ENCODE measurements around the gene MALT1.

Gene MALT1

DNA sequence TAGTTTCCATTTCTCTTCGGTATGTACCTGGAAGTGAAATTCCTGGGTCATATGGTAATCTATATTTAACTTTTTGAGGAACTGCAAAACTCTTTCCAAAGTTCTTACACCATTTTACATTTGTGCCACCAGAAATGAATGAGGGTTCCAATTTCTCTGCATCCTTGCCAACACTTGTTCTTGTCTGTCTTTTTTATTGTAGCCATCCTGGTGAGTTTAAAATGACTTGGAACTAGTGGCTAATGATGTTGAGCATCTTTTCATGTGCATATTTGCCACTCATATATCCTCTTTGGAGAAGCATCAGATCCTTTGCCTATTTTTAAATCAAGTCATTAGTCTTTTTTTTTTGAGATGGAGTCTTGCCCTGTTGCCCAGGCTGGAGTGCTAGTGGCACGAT, 59.4 kb downstream of the MALT1 start:
- no peak overlapping the region for H3K23ac ChIP-seq (ENCODE audit: low read length)
- no peak overlapping the region for H3K4ac ChIP-seq (ENCODE audit: low read depth, low read length)
- no peaks in the 10 kb centered on the region for H3K79me1 ChIP-seq (ENCODE audit: low read length)
- H3K27ac ChIP-seq (ENCODE audit: low read depth, low read length), result no peak overlapping the region
- no peak overlapping the region for H3K18ac ChIP-seq (ENCODE audit: low read length)
- no peak overlapping the region for H3K4me3 ChIP-seq (ENCODE audit: low read length)
- no peak overlapping the region for H4K8ac ChIP-seq (ENCODE audit: low read depth, low read length)
- peaks cover 2% of the 10 kb centered on the region for H3K36me3 ChIP-seq (ENCODE audit: control insufficient read depth, insufficient read depth, low read length)
- H3K9ac ChIP-seq (ENCODE audit: low read length), result no peak overlapping the region
- H2AK5ac ChIP-seq (ENCODE audit: low read length), result no peak overlapping the region
- no peak overlapping the region for H3K56ac ChIP-seq (ENCODE audit: low read length)
- H3K79me2 ChIP-seq (ENCODE audit: control insufficient read depth, insufficient read depth, low read length), result no peaks in the 10 kb centered on the region
- DNase-seq, result no peak
- H3K4me1 ChIP-seq (ENCODE audit: control insufficient read depth, low read depth, low read length), result no peaks in the 10 kb centered on the region
- H2BK15ac ChIP-seq (replicated peaks; ENCODE audit: low read depth), result no peak overlapping the region
- no peak overlapping the region for H4K5ac ChIP-seq (ENCODE audit: low read length)
- no peak overlapping the region for H3K4me2 ChIP-seq (ENCODE audit: low read length)
- no peaks in the 10 kb centered on the region for H3K27me3 ChIP-seq (ENCODE audit: insufficient read depth, low read length, poor library complexity)
- WGBS (ENCODE audit: extremely low coverage, insufficient coverage, low lambda C conversion rate), result no CpG with 5 or more reads among the region's 2 CpGs
- H2BK120ac ChIP-seq (ENCODE audit: low read depth, low read length), result no peak overlapping the region
- no peak overlapping the region for H2BK5ac ChIP-seq (ENCODE audit: low read length)

DNA sequence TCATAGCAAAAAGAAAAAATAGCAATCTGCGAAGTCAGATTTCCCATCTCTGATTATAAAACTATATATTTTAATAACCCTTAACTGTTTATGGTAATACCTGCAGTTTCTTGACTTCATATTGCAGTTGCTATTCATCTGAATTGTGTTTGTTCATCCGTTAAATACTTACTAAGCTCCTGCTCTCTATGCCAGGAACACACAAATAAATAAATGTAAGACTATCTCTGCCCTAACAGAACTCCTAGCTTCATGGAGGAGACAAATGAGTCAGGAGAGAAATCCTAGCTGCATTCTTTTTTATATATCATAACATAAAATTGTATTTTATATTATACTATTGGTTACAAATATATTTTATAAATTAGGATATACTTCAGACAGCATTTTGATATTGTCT, 61.2 kb downstream of the MALT1 start:
- Histone ChIP-seq H3K79me1 (ENCODE audit: low read length) (no peaks in the 10 kb centered on the region), H3K27me3 (ENCODE audit: insufficient read depth, low read length, poor library complexity) (no peaks in the 10 kb centered on the region), H4K5ac (ENCODE audit: low read length) (no peak overlapping the region), H3K4me3 (ENCODE audit: low read length) (no peak overlapping the region), H3K4ac (ENCODE audit: low read depth, low read length) (no peak overlapping the region), H3K27ac (ENCODE audit: low read depth, low read length) (no peak overlapping the region), H3K18ac (ENCODE audit: low read length) (no peak overlapping the region), H3K56ac (ENCODE audit: low read length) (no peak overlapping the region), H2AK5ac (ENCODE audit: low read length) (no peak overlapping the region), H3K23ac (ENCODE audit: low read length) (no peak overlapping the region), H2BK120ac (ENCODE audit: low read depth, low read length) (no peak overlapping the region), H3K4me1 (ENCODE audit: control insufficient read depth, low read depth, low read length) (no peaks in the 10 kb centered on the region), H3K79me2 (ENCODE audit: control insufficient read depth, insufficient read depth, low read length) (no peaks in the 10 kb centered on the region), H2BK15ac (replicated peaks; ENCODE audit: low read depth) (no peak overlapping the region), H3K36me3 (ENCODE audit: control insufficient read depth, insufficient read depth, low read length) (peaks cover 3% of the 10 kb centered on the region), H4K8ac (ENCODE audit: low read depth, low read length) (no peak overlapping the region), H2BK5ac (ENCODE audit: low read length) (no peak overlapping the region), H3K9ac (ENCODE audit: low read length) (no peak overlapping the region), H3K4me2 (ENCODE audit: low read length) (no peak overlapping the region)
- no CpG with 5 or more reads among the region's 2 CpGs for WGBS (ENCODE audit: extremely low coverage, insufficient coverage, low lambda C conversion rate)
- DNase-seq, result no peak

DNA sequence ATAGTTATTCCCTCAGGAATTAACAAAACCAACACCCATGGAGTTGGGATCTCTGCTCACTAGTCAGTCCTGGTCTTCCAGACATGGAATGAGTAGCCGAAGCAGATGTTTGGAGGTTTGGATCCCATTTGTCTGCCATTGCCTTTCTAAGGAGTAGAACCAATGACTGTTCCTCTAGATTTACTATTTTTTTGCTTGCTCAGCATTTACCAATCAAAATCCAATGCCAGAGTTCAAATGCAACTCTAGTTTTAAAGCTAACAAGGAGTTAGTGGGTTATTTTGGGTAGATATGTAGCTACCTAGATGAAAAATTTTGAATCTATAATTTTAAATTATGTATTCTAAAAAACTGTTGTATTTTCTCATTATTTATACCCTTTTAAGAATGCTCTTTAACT, 62.6 kb downstream of the MALT1 start:
- Histone ChIP-seq H3K4me3 (ENCODE audit: low read length) (no peak overlapping the region), H3K18ac (ENCODE audit: low read length) (no peak overlapping the region), H3K79me1 (ENCODE audit: low read length) (no peaks in the 10 kb centered on the region), H2BK15ac (replicated peaks; ENCODE audit: low read depth) (no peak overlapping the region), H3K4ac (ENCODE audit: low read depth, low read length) (no peak overlapping the region), H3K27ac (ENCODE audit: low read depth, low read length) (no peak overlapping the region), H3K4me1 (ENCODE audit: control insufficient read depth, low read depth, low read length) (no peaks in the 10 kb centered on the region), H2AK5ac (ENCODE audit: low read length) (no peak overlapping the region), H4K8ac (ENCODE audit: low read depth, low read length) (no peak overlapping the region), H3K27me3 (ENCODE audit: insufficient read depth, low read length, poor library complexity) (no peaks in the 10 kb centered on the region), H3K56ac (ENCODE audit: low read length) (no peak overlapping the region), H3K9ac (ENCODE audit: low read length) (no peak overlapping the region), H2BK5ac (ENCODE audit: low read length) (no peak overlapping the region), H3K23ac (ENCODE audit: low read length) (no peak overlapping the region), H4K5ac (ENCODE audit: low read length) (no peak overlapping the region), H3K36me3 (ENCODE audit: control insufficient read depth, insufficient read depth, low read length) (peaks cover 3% of the 10 kb centered on the region), H3K79me2 (ENCODE audit: control insufficient read depth, insufficient read depth, low read length) (no peaks in the 10 kb centered on the region), H3K4me2 (ENCODE audit: low read length) (no peak overlapping the region), H2BK120ac (ENCODE audit: low read depth, low read length) (no peak overlapping the region)
- DNase-seq, result no peak
- no CpG with 5 or more reads among the region's 1 CpG for WGBS (ENCODE audit: extremely low coverage, insufficient coverage, low lambda C conversion rate)

DNA sequence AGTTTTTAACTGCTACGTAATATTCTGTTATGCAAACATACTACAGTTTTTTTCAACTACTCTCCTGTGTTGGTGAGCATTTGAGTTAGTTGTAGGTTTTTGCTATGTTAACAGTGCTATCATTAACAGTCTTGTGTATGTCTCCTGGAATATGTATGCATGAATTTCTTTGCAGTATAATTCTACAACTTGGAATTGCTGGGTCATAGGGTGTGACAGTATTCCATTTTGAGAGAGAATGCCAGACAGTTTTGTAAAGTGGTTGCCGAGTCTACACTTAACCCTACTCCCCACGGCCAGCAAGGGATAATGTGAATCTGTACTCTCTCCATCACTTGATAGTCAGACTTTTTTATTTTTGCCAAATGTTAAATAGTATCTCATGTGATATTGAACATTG, 67.1 kb downstream of the MALT1 start:
- no CpG with 5 or more reads among the region's 3 CpGs for WGBS (ENCODE audit: extremely low coverage, insufficient coverage, low lambda C conversion rate)
- Histone ChIP-seq H3K79me1 (ENCODE audit: low read length) (no peaks in the 10 kb centered on the region), H3K4me1 (ENCODE audit: control insufficient read depth, low read depth, low read length) (no peaks in the 10 kb centered on the region), H2AK5ac (ENCODE audit: low read length) (no peak overlapping the region), H3K27ac (ENCODE audit: low read depth, low read length) (no peak overlapping the region), H4K8ac (ENCODE audit: low read depth, low read length) (no peak overlapping the region), H3K4ac (ENCODE audit: low read depth, low read length) (no peak overlapping the region), H3K56ac (ENCODE audit: low read length) (no peak overlapping the region), H3K79me2 (ENCODE audit: control insufficient read depth, insufficient read depth, low read length) (no peaks in the 10 kb centered on the region), H2BK120ac (ENCODE audit: low read depth, low read length) (no peak overlapping the region), H3K9ac (ENCODE audit: low read length) (no peak overlapping the region), H2BK5ac (ENCODE audit: low read length) (no peak overlapping the region), H3K23ac (ENCODE audit: low read length) (no peak overlapping the region), H3K4me2 (ENCODE audit: low read length) (no peak overlapping the region), H2BK15ac (replicated peaks; ENCODE audit: low read depth) (no peak overlapping the region), H4K5ac (ENCODE audit: low read length) (no peak overlapping the region), H3K4me3 (ENCODE audit: low read length) (no peak overlapping the region), H3K27me3 (ENCODE audit: insufficient read depth, low read length, poor library complexity) (no peaks in the 10 kb centered on the region), H3K18ac (ENCODE audit: low read length) (no peak overlapping the region), H3K36me3 (ENCODE audit: control insufficient read depth, insufficient read depth, low read length) (peaks cover 3% of the 10 kb centered on the region)
- DNase-seq, result no peak

DNA sequence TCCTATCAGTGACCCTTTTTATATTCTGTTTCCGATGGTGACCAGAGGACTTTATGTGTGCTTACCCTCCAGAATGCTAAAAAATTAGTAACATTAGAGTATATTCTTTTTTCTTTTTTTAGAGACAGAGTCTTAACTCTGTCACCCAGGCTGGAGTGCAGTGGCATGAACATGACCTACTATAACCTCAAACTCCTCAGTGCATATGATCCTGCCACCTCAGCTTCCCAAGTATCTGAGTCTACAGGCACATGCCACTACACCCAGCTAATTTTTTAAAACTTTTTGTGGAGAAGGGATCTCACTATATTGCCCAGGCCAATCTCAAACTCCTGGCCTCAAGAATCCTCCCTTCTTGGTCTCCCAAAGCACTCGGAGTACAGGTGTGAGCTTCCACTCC, 74.6 kb downstream of the MALT1 start:
- Histone ChIP-seq H2AK5ac (ENCODE audit: low read length) (no peak overlapping the region), H2BK5ac (ENCODE audit: low read length) (no peak overlapping the region), H3K23ac (ENCODE audit: low read length) (no peak overlapping the region), H4K5ac (ENCODE audit: low read length) (no peak overlapping the region), H3K9ac (ENCODE audit: low read length) (no peak overlapping the region), H3K79me2 (ENCODE audit: control insufficient read depth, insufficient read depth, low read length) (no peaks in the 10 kb centered on the region), H3K56ac (ENCODE audit: low read length) (no peak overlapping the region), H3K4me3 (ENCODE audit: low read length) (no peak overlapping the region), H2BK120ac (ENCODE audit: low read depth, low read length) (no peak overlapping the region), H3K4me1 (ENCODE audit: control insufficient read depth, low read depth, low read length) (no peaks in the 10 kb centered on the region), H3K27me3 (ENCODE audit: insufficient read depth, low read length, poor library complexity) (no peaks in the 10 kb centered on the region), H3K79me1 (ENCODE audit: low read length) (no peaks in the 10 kb centered on the region), H3K18ac (ENCODE audit: low read length) (no peak overlapping the region), H3K27ac (ENCODE audit: low read depth, low read length) (no peak overlapping the region), H3K4ac (ENCODE audit: low read depth, low read length) (no peak overlapping the region), H2BK15ac (replicated peaks; ENCODE audit: low read depth) (no peak overlapping the region), H4K8ac (ENCODE audit: low read depth, low read length) (no peak overlapping the region), H3K4me2 (ENCODE audit: low read length) (no peak overlapping the region), H3K36me3 (ENCODE audit: control insufficient read depth, insufficient read depth, low read length) (peaks cover 6% of the 10 kb centered on the region)
- no peak for DNase-seq
- no CpG with 5 or more reads among the region's 2 CpGs for WGBS (ENCODE audit: extremely low coverage, insufficient coverage, low lambda C conversion rate)

DNA sequence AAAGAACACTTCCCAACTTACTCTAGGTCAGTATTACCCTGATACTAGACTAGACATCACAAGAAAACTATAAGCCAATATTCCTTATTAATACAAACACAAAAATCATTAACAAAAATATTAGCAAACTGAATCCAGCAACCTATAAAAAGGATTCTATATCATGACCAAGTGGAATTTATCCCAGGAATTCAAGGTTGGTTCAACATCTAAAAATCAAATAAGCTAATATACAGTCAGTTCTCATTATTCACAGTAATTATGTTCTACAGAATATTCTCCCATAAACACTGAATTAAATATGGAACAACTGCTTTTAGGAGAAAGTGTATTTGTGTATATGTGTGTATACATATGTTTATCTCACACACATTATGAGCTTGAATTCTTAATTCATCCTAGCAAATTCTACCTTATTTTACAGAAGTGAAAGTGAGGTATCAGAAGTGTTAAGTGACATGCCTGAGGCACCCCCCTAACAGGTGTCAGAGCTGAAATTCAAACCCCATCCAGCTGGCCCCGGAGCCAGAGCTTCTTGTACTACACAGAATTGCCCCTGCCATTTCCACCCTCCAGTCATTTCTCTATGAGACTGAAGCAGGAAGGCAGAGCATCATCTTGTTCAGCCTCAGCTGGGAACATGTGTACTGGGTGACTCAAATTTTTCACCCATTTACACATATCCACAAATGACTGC, 77.8 kb downstream of the MALT1 start:
- Histone ChIP-seq H4K5ac (ENCODE audit: low read length) (no peak overlapping the region), H3K27me3 (ENCODE audit: insufficient read depth, low read length, poor library complexity) (no peaks in the 10 kb centered on the region), H3K4me3 (ENCODE audit: low read length) (no peak overlapping the region), H3K36me3 (ENCODE audit: control insufficient read depth, insufficient read depth, low read length) (peaks cover 6% of the 10 kb centered on the region), H2BK5ac (ENCODE audit: low read length) (no peak overlapping the region), H3K79me2 (ENCODE audit: control insufficient read depth, insufficient read depth, low read length) (no peaks in the 10 kb centered on the region), H4K8ac (ENCODE audit: low read depth, low read length) (no peak overlapping the region), H3K56ac (ENCODE audit: low read length) (no peak overlapping the region), H3K4ac (ENCODE audit: low read depth, low read length) (no peak overlapping the region), H2BK15ac (replicated peaks; ENCODE audit: low read depth) (no peak overlapping the region), H3K27ac (ENCODE audit: low read depth, low read length) (no peak overlapping the region), H3K4me2 (ENCODE audit: low read length) (no peak overlapping the region), H3K4me1 (ENCODE audit: control insufficient read depth, low read depth, low read length) (no peaks in the 10 kb centered on the region), H2AK5ac (ENCODE audit: low read length) (no peak overlapping the region), H3K23ac (ENCODE audit: low read length) (no peak overlapping the region), H3K79me1 (ENCODE audit: low read length) (no peaks in the 10 kb centered on the region), H2BK120ac (ENCODE audit: low read depth, low read length) (no peak overlapping the region), H3K9ac (ENCODE audit: low read length) (no peak overlapping the region), H3K18ac (ENCODE audit: low read length) (no peak overlapping the region)
- DNase-seq, result no peak
- no CpG with 5 or more reads among the region's 1 CpG for WGBS (ENCODE audit: extremely low coverage, insufficient coverage, low lambda C conversion rate)
